Left ventricle myocardium inferior (tissue), 1 donor: ENCODE data around the gene DNAI4. TPM values are rescaled to one million over a fixed set of nuclear protein-coding genes. Genes with fewer than 3 reads are reported as not detected.

ENCODE experiments used
- DNase-seq: peaks from one replicate; pipeline ENCODE4 v3.0.0-alpha.2; 2020
- H3K27ac ChIP-seq: fragments of 200-600 bp; replicated peaks from 2 replicates; pipeline ENCODE4 v1.8.0; 2021
- H3K27me3 ChIP-seq: fragments of 200-600 bp; 2 replicates; pipeline ENCODE4 v1.8.0; 2021; ENCODE audit warnings: low read depth
- H3K36me3 ChIP-seq: fragments of 200-600 bp; 2 replicates; pipeline ENCODE4 v1.8.0; 2021
- H3K4me1 ChIP-seq: fragments of 200-600 bp; 2 replicates; pipeline ENCODE4 v1.8.0; 2021
- H3K4me3 ChIP-seq: fragments of 200-600 bp; 2 replicates; pipeline ENCODE4 v1.8.0; 2021; ENCODE audit warnings: mild to moderate bottlenecking, moderate library complexity
- H3K9me3 ChIP-seq: fragments of 200-600 bp; replicated peaks from 2 replicates; pipeline ENCODE4 v1.8.0; 2021
- CTCF ChIP-seq: fragments of 200-600 bp; IDR thresholded peaks from 2 replicates; pipeline ENCODE4 v1.8.0; 2021; ENCODE audit warnings: antibody characterized with exemption, mild to moderate bottlenecking, borderline replicate concordance
- intact Hi-C: fragments of 100-400 bp; cut with micrococcal nuclease; formaldehyde crosslinking; loops from one replicate; pipeline ENCODE4 v1.11.0; 2022
- total RNA-seq: library from RNA; stranded (reverse); fragmentation: NEBNext Ultra II Directional; extraction: Animal tissue kit (Norgen Biotek cat#: 25700); gene quantifications from one replicate; pipeline ENCODE4 v1.2.1, GENCODE V29; 2021
- donor health status: DM: no; HTN: yes; CAD: no; lungs with severe emphysema.

DNAI4 gene
- total RNA-seq, 1 donor from 2014 or later, result 17.9 TPM

- no peak overlapping the region for H3K27ac ChIP-seq
- H3K4me3 ChIP-seq, result no peak overlapping the region
- peaks cover 42% of the 10 kb centered on the region for H3K4me1 ChIP-seq
- intact Hi-C loops, result no loop called here
- peaks cover 69% of the 10 kb centered on the region for H3K36me3 ChIP-seq
- no peaks in the 10 kb centered on the region for H3K27me3 ChIP-seq
- no peak for TF ChIP-seq CTCF
- H3K9me3 ChIP-seq, result no peaks in the 10 kb centered on the region
- no peak for DNase-seq
These were observed 26.9 kb upstream of the DNAI4 start for GRCh38 chr1:66951513-66951912.

- H3K4me1 ChIP-seq, result peaks cover 60% of the 10 kb centered on the region
- no peak for DNase-seq
- TF ChIP-seq CTCF, result no peak
- no peaks in the 10 kb centered on the region for H3K27me3 ChIP-seq
- H3K4me3 ChIP-seq, result no peak overlapping the region
- intact Hi-C loops, result no loop called here
- H3K36me3 ChIP-seq, result peaks cover 65% of the 10 kb centered on the region
- H3K9me3 ChIP-seq, result no peaks in the 10 kb centered on the region
- H3K27ac ChIP-seq, result no peak overlapping the region
These were observed 22.6 kb upstream of the DNAI4 start for GRCh38 chr1:66947267-66947666.

GRCh38 chr1:66945316-66945715 lies 20.7 kb upstream of the DNAI4 start:
- intact Hi-C loops, result no loop called here
- H3K27ac ChIP-seq, result no peak overlapping the region
- H3K36me3 ChIP-seq, result peaks cover 53% of the 10 kb centered on the region
- TF ChIP-seq CTCF, result no peak
- no peaks in the 10 kb centered on the region for H3K9me3 ChIP-seq
- no peak for DNase-seq
- no peaks in the 10 kb centered on the region for H3K27me3 ChIP-seq
- no peak overlapping the region for H3K4me3 ChIP-seq
- H3K4me1 ChIP-seq, result peaks cover 68% of the 10 kb centered on the region

GRCh38 chr1:66944330-66945274 lies 19.9 kb upstream of the DNAI4 start:
- peaks cover 69% of the 10 kb centered on the region for H3K4me1 ChIP-seq
- H3K36me3 ChIP-seq, result peaks cover 51% of the 10 kb centered on the region
- H3K9me3 ChIP-seq, result no peaks in the 10 kb centered on the region
- H3K27ac ChIP-seq, result no peak overlapping the region
- no peaks in the 10 kb centered on the region for H3K27me3 ChIP-seq
- no peak for TF ChIP-seq CTCF
- intact Hi-C loops, result no loop called here
- no peak overlapping the region for H3K4me3 ChIP-seq
- DNase-seq, result no peak

GRCh38 chr1:66943361-66943969 lies 18.8 kb upstream of the DNAI4 start:
- Histone ChIP-seq H3K27ac (no peak overlapping the region), H3K27me3 (no peaks in the 10 kb centered on the region), H3K36me3 (peaks cover 44% of the 10 kb centered on the region), H3K4me3 (no peak overlapping the region), H3K4me1 (peaks cover 76% of the 10 kb centered on the region), H3K9me3 (no peaks in the 10 kb centered on the region)
- TF ChIP-seq CTCF, result no peak
- DNase-seq, result no peak
- intact Hi-C loops, result no loop called here
